GM18868 (cell line): ENCODE data around the gene THOC5.
"Not testable (repeated sequence)": the region's sequence is repeated elsewhere in the genome, so short reads cannot be mapped to it uniquely, and the experiment has no call there.

Experiments
- ATAC-seq: cut with Tn5 transposase; IDR thresholded peaks from one replicate; pipeline ENCODE4 v1.9.1; 2021; ENCODE audit warnings: mild to moderate bottlenecking, moderate library complexity; ENCODE audit not compliant: unreplicated experiment

Gene THOC5

DNA sequence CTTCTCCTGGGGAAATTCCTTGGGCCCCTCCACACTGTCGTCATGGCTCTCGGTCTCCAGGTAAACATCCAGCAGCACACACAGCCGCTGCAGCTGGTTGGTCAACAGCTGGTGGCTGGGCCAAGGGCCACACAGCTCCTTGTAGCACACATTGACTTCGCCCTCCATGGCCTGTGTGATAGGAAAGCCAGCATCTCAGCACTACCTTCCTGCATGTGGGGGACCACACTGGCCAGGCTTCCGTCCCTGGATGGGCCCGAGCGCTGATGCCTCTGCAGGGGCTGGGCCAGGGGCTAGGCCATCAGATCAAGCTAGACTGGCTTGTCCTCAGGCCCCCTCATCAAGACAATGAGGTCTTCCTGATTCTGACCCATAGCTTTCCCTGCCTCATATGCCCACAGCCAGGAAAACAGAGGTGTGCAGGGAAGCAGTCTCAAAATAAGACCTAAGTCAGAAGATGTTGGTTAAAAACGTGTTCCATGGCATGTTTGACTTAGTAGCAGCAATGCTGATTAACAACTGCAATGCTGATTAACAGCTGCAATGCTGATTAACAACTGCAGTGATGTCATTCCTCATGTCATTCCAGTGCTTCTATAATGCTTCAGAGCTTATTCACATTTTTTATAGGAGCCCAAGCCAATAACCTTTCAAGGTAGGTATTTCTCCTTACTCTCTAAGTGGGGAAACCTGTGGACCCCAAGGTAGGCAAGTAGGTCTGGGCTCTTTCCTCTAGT lies 42.3 kb downstream of the THOC5 start:
- no peak for ATAC-seq

DNA sequence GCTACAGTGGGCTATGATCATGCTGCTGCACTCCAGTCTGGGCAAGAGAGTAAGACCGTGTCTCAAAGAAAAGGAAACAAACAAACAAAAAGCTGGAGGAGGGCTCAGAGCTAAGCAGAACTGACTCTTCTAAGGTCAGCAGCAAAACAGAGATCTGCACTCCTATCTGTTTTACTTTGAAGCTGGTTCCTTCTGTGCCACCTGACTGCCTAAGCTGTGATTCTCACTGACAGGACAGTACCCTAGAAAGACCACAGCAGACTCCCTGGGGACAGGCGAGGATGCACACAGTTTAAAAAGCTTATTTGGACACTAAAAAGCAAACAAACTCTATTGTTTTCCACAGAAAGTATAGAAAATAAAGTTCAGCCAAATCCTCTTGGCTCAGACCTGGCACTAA lies 43.0 kb downstream of the THOC5 start:
- ATAC-seq: no peak

DNA sequence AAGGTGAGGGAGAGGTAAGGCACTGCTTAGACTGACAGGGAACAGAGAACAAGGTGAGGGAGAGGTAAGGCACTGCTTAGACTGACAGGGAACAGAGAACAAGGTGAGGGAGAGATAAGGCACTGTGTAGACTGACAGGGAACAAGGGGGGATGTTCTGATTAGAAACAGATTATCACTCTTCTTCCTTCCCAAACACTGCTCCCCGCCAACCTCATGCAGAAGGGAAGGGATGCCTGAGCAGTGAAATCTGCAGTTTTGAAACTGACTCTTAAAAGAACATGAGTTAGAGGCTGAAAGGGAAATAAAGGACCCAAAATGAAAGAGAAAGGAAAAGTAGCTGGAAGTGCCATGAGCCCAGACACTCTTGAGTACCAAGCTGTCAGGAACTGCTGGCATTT lies 43.7 kb downstream of the THOC5 start:
- no peak for ATAC-seq

DNA sequence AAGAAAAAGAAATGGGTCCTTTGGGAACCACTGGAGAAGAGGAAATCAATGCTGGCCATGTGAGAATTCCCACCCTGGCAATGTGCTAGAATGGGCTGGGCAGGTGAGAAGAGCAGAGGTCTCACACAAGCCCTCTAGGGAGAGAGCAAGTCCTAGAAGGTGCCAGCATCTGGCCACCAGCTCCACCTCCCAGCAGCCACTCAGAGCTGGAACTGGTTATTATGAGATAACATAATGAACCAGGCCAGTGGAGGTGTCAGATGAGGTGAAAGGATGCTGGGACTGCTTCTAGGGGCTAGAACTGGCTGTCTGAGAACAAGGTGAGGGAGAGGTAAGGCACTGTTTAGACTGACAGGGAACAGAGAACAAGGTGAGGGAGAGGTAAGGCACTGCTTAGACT lies 44.3 kb downstream of the THOC5 start:
- no peak for ATAC-seq

DNA sequence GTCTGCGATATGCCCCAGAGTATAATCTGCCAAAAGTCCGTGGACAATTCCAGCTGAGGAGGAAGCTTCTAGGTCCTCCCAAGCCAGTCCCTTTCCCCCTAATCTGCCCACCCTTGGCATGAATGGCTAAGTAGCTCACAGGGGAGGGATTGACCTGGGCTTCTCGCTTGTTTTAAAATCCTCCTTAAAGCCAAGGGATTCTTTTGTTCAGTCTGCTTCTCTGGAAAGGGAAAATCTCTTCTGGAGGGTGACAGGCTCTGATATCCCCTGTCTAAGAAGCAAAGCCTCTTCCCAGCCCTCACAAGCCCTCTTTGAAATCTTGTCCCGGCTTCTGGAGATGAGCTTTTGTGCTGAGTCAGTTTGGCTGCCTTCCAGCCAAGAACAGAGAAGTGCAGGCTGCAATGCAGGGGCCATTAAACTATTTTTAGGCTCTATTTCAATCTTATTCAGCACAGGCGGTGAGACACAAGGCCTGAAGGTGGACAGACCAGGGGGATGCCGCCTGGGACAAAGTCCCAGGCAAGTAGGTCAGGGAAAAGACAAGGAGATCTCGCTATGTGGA lies 49.7 kb downstream of the THOC5 start:
- no peak for ATAC-seq

DNA sequence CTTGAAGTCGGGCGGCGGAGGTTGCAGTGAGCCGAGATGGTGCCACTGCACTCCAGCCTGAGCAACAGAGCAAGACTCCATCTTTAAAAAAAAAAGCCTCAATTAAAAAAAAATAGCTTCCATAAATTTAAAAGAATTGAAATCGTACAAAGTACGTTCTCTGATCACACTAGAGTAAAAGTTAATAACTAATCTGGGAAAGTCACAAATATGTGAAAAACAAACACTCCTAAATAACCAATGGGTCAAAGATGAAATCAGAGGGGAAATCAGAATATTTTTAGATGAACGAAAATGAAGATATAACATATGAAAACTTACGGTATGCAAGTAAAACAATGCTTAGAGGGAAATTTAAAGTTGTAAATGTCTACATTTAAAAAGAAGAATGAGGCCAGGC lies 53.7 kb downstream of the THOC5 start:
- no peak for ATAC-seq

DNA sequence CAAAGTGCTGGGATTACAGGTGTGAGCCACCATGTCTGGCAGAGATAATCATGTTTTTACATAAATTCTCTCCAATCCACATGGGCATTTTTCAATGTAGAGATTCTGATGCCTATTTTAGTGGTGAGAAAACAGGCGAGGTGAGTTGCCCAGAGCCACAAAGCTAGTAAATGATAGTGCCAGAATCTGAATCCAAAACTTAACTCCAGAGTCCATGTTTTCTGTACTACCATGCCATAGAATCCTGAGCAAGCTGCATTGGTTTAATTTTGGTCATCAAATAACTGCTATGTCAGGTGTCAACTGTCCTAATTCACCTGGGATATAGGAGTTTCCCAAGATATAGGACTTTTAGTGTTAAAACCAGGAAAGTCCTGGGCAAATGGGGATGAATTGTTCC lies 59.9 kb downstream of the THOC5 start:
- ATAC-seq: no peak

DNA sequence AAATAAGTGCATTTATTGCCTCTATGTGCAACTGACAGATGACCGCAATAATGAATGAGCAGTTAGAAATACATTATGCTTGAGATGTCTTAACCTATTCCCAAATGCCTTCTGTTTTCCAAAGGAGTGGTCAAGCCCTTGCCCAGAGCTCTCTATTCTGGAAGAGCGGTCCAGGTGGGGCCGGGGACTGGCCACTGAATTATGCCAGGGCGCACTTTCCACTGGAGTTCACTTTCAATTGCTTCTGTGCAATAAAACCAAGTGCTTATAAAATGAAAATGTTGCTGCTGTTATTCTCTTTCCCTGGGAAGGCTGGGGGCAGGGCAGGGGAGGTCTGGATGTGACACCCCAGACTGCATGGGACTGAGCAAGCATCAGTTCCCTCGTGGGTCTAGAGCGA lies 62.5 kb downstream of the THOC5 start:
- ATAC-seq: no peak

DNA sequence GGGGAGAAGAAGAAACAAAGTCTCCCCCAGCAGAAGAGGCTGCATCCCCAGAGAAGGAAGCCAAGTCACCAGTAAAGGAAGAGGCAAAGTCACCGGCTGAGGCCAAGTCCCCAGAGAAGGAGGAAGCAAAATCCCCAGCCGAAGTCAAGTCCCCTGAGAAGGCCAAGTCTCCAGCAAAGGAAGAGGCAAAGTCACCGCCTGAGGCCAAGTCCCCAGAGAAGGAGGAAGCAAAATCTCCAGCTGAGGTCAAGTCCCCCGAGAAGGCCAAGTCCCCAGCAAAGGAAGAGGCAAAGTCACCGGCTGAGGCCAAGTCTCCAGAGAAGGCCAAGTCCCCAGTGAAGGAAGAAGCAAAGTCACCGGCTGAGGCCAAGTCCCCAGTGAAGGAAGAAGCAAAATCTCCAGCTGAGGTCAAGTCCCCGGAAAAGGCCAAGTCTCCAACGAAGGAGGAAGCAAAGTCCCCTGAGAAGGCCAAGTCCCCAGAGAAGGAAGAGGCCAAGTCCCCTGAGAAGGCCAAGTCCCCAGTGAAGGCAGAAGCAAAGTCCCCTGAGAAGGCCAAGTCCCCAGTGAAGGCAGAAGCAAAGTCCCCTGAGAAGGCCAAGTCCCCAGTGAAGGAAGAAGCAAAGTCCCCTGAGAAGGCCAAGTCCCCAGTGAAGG lies 64.3 kb downstream of the THOC5 start:
- ATAC-seq: not testable (repeated sequence)

DNA sequence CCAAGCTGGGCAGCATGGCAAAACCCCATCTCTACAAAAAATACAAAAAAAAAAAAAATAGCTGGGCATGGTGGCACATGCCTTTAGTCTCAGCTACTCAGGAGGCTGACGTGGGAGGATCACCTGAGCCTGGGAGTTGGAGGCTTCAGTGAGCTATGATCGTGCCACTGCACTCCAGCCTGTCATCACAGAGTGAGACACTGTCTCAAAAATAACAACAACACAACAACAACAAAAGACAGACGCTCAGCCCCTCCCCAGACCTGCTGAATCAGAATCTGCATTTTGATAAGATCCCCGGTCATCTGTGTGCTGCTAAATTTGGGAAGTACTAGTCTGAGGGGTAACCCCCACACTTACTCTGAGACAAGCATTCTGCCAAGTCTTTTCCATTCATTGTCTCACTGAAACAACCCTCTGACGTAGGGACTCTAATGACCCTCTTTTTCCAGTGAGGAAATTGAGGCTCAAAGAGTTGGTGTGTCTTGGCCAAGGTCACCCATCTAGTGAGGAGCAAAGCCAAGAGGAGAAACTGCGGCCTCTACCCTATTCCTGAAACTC lies 66.1 kb downstream of the THOC5 start:
- no peak for ATAC-seq

DNA sequence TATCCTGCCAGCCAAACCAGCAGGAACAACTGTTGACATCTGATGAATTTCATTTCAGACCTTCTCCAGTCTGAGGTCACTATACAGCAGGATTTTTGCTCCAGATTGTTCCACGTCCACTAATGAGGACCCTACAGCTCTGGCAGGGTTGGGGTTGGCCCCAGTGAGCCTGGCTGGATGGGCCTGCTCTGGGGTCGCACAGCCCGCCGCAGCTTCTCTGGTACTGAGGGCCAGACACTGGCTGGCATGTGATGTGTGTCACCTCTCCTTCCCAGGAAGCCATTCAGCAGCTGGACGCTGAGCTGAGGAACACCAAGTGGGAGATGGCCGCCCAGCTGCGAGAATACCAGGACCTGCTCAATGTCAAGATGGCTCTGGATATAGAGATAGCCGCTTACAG lies 68.1 kb downstream of the THOC5 start:
- ATAC-seq: no peak

DNA sequence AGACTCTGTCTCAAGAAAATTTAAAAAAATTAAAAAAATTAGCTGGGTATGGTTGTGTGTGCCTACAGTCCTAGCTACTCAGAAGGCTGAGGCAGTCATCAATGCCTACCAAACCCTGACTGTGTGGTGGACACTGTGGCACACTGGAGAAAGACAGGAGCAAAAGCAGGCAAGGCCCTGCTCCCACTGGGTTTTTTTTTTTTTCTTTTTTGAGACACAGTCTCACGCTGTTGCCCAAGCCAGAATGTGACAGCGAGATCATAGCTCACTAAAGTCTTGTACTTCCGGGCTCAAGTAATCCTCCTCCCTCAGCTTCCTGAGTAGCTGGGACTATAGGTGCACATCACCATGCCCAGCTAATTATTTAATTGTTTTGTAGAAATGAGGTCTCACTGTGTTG lies 68.9 kb downstream of the THOC5 start:
- ATAC-seq: no peak

DNA sequence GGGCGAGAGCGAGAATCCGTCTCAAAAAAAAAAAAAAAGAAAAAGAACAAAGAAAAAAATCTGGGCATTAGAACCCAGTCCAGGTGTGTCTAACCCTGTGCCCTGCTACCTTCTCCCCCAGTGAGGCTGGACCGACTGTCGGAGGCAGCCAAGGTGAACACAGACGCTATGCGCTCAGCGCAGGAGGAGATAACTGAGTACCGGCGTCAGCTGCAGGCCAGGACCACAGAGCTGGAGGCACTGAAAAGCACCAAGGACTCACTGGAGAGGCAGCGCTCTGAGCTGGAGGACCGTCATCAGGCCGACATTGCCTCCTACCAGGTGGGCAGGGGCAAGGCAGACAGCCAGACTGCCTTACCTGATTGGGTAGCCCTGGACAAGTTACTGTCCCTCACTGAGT lies 70.3 kb downstream of the THOC5 start:
- no peak for ATAC-seq

DNA sequence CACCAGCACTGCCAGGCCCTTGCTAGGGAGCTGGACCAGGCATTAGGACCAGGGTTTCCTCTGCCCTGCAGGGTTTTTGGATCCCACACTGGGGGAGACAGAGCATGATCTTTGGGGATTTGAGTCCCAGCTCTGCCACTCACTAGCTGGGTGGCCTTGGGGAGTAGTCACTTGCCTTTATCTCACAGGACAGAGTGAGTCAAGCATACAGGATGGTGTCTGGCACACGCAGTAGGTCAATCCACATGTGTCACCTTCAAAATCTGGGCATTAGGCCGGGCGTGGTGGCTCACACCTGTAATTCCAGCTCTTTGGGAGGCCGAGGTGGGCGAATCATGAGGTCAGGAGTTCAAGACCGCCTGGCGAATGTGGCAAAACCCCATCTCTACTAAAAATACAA lies 70.8 kb downstream of the THOC5 start:
- ATAC-seq: no peak

DNA sequence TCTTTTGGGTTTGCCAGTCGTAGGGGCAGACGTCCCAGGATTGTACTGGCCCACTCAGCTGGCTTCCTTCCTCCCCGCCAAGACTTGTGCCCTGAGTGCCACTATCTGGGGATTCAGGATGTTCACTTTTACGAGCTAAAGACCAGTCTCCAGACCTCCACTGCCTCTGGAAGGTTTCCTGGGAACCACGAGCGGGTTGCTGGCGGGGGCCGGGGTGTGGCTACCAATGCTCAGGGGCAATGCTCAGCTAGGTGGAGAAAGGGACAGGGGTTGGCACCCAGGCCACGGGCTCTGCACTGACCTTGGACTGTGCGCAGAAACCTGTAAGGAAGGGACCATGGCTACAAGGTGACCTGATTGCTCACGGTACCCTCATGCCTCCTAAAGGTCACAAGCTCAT lies 71.3 kb downstream of the THOC5 start:
- no peak for ATAC-seq

DNA sequence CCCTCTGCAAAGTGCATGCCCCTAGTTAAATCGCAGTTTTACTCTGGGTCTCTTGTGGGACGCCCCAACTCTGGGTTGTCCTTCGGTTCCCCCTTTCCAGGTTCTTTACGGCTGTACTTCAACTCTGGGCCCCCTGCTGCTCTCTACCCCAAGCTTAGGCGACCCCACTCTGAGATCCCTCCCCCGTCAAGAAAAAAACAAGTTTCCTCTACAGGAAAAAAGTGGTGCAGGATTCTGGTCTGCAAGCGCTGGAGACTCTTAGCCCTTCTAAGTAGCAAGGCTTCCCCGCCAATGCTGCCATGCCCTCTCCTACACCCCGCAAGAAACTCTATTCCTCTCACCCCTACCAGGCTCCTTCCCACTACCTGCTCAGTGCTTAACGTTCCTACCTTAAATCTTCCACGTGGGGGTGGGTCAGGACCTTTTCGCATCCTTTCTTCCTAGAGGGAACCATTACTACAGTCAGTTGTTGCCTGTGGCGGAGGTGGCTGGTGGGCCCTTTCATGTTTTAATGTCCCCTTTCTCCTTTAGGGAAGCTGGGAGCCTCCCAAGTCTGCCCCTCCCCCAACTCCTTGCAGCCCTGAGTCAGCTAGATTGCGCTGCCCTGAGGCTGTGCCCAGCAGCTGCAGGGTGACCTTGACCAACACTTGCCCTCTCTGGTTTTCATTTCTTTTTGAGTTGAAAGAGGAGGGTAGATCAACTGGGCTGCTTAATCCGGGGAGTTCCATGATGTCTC lies 72.1 kb downstream of the THOC5 start:
- no peak for ATAC-seq

DNA sequence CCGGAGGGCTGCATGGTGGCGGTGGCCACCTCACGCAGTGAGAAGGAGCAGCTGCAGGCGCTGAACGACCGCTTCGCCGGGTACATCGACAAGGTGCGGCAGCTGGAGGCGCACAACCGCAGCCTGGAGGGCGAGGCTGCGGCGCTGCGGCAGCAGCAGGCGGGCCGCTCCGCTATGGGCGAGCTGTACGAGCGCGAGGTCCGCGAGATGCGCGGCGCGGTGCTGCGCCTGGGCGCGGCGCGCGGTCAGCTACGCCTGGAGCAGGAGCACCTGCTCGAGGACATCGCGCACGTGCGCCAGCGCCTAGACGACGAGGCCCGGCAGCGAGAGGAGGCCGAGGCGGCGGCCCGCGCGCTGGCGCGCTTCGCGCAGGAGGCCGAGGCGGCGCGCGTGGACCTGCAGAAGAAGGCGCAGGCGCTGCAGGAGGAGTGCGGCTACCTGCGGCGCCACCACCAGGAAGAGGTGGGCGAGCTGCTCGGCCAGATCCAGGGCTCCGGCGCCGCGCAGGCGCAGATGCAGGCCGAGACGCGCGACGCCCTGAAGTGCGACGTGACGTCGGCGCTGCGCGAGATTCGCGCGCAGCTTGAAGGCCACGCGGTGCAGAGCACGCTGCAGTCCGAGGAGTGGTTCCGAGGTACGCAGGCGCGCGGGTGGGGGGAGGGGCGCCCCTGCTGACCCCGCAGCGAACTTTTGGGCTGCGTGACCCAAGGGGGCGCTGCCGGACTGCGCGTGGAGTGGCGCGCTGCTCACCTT lies 72.9 kb downstream of the THOC5 start:
- no peak for ATAC-seq

DNA sequence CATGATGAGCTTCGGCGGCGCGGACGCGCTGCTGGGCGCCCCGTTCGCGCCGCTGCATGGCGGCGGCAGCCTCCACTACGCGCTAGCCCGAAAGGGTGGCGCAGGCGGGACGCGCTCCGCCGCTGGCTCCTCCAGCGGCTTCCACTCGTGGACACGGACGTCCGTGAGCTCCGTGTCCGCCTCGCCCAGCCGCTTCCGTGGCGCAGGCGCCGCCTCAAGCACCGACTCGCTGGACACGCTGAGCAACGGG lies 73.4 kb downstream of the THOC5 start:
- ATAC-seq: no peak

DNA sequence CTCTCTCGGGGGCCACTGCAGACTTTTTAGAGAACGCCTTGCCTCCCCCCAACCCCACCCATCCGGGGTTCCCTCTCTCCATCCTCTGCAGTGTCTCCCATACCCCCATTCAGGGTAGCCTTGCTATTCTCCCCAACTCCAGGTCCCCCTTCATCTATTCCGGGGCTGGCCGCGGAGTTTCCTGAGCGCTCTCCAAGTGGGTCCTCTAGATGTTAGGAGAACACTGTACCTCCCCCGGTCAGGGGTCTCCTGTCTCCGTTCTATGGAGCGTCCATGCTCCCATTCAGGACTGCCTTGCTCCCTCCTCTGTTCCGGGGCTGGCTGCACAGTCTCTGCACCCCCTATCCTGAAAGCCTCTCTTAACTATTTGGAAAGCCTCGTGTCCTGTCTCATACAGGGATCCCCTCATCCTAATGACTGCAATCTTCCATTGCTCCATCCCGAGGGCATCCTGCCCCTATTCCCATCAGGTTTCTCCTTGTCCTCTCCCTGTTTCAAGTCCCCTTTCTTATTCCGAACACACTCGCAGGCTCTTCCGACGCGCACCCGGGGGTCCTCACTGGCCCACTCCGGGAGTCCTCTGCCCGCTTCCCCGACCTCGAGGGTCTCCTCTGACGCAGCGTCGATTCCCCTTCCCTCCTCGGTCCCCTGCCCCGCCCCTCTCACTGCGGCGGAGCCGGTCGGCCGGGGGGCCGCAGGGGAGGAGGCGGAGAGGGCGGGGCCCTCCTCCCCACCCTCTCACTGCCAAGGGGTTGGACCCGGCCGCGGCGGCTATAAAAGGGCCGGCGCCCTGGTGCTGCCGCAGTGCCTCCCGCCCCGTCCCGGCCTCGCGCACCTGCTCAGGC lies 73.9 kb downstream of the THOC5 start, which contains the start of gene NEFH:
Gene NEFH, plus strand, starts transcription at position 802 of the 845 bp plus-strand sequence. CDS start 45 bp downstream, outside the sequence.
- no peak for ATAC-seq
